EH (cell line): ENCODE data around the gene RBM11.

ENCODE experiments used
- DNase-seq: peaks from one replicate; pipeline ENCODE4 v3.0.0-alpha.2; 2015; ENCODE audit warnings: low read depth

The RBM11 gene

GRCh38 chr21:14271053-14271452, 55.1 kb downstream of the RBM11 start:
- no peak for DNase-seq

- DNase-seq: no peak
These were observed 55.7 kb downstream of the RBM11 start for GRCh38 chr21:14271641-14272040.

- no peak for DNase-seq
These were observed 58.0 kb downstream of the RBM11 start for GRCh38 chr21:14273736-14274538.

- DNase-seq: no peak
These were observed 59.8 kb downstream of the RBM11 start for GRCh38 chr21:14275702-14276205.
